Measurements from ENCODE around the gene ZNF775. TPM values are rescaled to one million over a fixed set of nuclear protein-coding genes. Genes with fewer than 3 reads are reported as not detected.

ZNF775 gene
- total RNA-seq, 1 donor from 2014 or later: 16.5 TPM

DNA sequence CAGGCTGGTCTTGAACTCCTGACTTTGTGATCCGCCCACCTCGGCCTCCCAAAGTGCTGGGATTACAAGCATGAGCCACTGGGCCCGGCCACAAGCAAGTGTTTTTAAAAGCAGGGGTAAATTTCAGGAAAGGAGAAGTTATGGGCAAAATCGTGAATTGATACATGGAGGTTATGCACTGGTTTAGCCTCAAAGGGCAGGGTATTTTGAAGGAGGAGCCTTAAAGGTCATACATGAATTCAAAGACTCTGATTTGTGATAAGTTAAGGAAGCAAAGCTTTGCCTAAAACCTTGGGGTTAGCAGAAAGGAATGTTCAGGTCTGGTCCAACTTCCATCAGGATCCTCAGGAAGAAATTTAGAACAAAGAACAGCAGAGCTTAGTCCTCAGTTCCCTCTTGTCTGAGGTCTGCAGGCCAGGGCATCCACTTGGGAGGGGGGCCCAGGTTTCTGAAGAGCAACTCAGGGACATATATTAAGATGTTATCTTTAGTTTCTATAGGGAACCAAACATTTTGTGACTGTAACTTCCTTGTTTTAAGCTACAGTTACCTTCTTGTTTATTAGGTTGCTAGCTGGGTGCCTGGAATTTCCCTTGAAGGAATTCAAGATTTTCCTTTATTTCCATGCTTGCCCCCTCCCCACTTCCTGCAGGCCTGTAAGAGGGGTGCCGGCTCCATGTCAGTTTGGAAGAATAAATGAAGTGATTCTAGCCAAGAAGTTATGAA lies 13.3 kb upstream of the ZNF775 start:
- H3K4me1 Mint-ChIP-seq: peaks cover 52% of the 10 kb centered on the region
- DNase-seq (ENCODE audit: low read depth, low spot score): no peak
- peak overlapping the region; percentile 90 for H3K27ac Mint-ChIP-seq (ENCODE audit: unreplicated experiment)
- TF ChIP-seq, protein P1, sequence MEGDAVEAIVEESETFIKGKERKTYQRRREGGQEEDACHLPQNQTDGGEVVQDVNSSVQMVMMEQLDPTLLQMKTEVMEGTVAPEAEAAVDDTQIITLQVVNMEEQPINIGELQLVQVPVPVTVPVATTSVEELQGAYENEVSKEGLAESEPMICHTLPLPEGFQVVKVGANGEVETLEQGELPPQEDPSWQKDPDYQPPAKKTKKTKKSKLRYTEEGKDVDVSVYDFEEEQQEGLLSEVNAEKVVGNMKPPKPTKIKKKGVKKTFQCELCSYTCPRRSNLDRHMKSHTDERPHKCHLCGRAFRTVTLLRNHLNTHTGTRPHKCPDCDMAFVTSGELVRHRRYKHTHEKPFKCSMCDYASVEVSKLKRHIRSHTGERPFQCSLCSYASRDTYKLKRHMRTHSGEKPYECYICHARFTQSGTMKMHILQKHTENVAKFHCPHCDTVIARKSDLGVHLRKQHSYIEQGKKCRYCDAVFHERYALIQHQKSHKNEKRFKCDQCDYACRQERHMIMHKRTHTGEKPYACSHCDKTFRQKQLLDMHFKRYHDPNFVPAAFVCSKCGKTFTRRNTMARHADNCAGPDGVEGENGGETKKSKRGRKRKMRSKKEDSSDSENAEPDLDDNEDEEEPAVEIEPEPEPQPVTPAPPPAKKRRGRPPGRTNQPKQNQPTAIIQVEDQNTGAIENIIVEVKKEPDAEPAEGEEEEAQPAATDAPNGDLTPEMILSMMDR (conservative IDR thresholded peaks at IDR 0.05): no peak
- H3K4me3 Mint-ChIP-seq: peak overlapping the region; percentile 82
- no peaks in the 10 kb centered on the region for H3K9me3 Mint-ChIP-seq
- H3K36me3 Mint-ChIP-seq (ENCODE audit: low read depth): peaks cover 6% of the 10 kb centered on the region
- peaks cover 2% of the 10 kb centered on the region for H3K27me3 Mint-ChIP-seq (ENCODE audit: low read depth)

DNA sequence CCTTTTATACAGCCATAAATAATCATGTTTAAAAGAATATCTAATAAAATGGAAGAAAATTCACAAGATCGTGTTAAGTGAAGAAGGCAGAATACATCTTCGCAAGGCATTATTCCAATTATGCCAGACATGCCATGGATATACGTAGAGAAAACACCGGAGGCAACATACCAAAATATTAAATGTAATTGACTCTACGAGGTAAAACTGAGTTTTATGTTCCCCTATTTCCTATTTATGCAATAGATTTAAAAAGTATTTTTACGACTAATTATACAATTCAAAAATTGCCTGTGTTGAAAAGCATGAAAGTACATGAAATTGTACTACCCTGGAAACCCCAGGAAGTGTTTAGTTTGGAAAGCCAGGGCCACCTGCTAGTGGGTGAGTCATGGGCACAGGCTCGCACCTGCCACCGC lies 11.4 kb upstream of the ZNF775 start:
- Mint-ChIP-seq H3K36me3 (ENCODE audit: low read depth) (peaks cover 6% of the 10 kb centered on the region), H3K27ac (ENCODE audit: unreplicated experiment) (peak overlapping the region; percentile 95), H3K27me3 (ENCODE audit: low read depth) (peaks cover 2% of the 10 kb centered on the region), H3K4me3 (peak overlapping the region; percentile 83), H3K9me3 (no peaks in the 10 kb centered on the region), H3K4me1 (peaks cover 38% of the 10 kb centered on the region)
- TF ChIP-seq, protein P1 (conservative IDR thresholded peaks at IDR 0.05): no peak
- DNase-seq (ENCODE audit: low read depth, low spot score): no peak

DNA sequence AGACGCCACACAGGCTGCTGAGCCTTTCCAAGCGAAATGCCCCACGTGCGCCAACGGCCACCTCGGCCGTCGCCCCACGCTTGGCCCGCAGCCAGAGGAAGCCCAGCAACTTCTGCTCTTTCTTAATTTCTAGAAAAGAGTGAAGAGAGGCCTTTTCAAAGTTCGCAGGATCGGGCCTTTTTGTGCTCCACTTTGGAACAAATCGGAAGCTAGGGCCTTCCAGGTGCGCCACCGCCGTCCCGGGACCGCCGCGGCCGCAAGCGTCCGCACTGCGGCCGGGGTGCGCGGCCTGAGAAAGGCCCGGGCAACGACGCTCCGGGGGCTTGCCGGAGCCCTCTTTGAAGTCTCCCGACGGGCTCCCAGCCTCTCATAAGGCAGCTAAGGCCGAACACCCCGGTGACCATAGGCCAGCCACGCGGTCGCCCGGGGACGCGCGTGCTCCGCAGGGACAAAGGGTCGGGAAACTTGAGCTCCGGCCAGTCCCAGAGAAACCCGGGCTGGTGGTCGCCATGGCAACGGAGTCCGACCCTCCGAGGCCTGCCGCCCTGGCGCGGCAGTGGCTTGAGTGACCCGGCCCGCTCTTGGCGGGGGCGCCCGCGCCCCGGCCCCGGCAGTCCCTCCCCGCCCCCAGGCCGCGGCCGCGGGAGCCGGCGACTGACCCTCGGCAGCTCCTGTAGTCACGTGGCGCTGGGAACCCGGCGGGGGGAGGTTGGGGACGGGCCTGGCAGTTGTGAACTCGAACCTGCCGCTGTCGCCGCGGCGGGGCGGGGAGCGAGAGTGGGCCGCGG lies 10.8 kb upstream of the ZNF775 start, which contains the start of gene REPIN1:
TSS of gene REPIN1 (plus strand) at position 727 of the 788 bp plus-strand sequence. CDS start 890 bp downstream, outside the sequence.
- DNase-seq (ENCODE audit: low read depth, low spot score): peak; percentile 89
- Mint-ChIP-seq H3K27ac (ENCODE audit: unreplicated experiment) (peak within 1 kb of the TSS; percentile 99), H3K4me1 (peaks cover 37% of the 10 kb centered on the region), H3K36me3 (ENCODE audit: low read depth) (peaks cover 6% of the 10 kb centered on the region), H3K4me3 (peak within 1 kb of the TSS; percentile 100), H3K27me3 (ENCODE audit: low read depth) (peaks cover 2% of the 10 kb centered on the region), H3K9me3 (no peaks in the 10 kb centered on the region)
- TF ChIP-seq, protein P1 (conservative IDR thresholded peaks at IDR 0.05): no peak

DNA sequence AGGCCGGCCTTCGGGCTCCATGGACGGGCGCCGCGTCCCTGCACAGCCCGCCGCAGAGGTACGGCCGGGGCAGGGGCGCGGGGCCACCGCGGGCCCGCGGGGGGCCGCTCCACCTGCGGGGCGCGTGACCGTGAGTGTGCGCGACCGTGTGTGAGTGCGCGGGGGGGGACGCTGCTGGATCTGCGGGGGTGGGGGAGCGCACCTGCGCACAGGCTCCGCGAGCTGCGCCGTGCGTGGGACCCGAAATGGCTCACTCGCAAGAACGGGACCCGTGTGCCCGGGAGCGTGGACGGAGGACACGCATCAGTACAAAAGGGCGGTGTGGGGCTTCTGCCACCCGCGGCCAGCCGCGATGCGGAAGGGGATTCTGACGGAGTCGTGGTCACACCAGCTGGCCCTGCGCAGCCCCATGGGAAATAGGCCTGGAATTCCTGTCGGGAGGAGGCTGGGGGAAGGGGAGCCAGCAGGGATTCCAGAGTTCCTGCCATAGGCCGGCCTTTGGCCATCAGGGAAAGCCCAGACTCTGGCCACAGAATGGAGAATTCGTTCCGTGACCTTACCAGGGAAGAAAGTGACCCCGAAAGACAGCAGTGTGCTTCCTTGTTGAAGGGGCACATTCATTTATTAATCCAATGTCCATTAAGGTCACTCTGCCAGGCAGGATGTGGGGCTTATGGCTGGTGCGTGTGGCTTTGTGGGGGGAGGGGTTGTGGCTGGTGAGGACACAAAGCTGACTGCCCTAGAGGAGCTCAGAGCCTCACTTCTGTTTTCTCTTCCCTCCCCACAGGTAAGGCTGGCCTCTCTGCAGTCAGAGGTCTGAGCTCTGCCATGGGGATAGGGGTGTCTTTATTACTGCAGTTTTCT lies 10.0 kb upstream of the ZNF775 start:
- no peaks in the 10 kb centered on the region for H3K9me3 Mint-ChIP-seq
- H3K27ac Mint-ChIP-seq (ENCODE audit: unreplicated experiment): peak overlapping the region; percentile 99
- peak; percentile 52 for DNase-seq (ENCODE audit: low read depth, low spot score)
- H3K4me1 Mint-ChIP-seq: peaks cover 43% of the 10 kb centered on the region
- TF ChIP-seq, protein P1 (conservative IDR thresholded peaks at IDR 0.05): no peak
- peaks cover 11% of the 10 kb centered on the region for H3K36me3 Mint-ChIP-seq (ENCODE audit: low read depth)
- peaks cover 2% of the 10 kb centered on the region for H3K27me3 Mint-ChIP-seq (ENCODE audit: low read depth)
- peak overlapping the region; percentile 100 for H3K4me3 Mint-ChIP-seq
